ENCODE data around the gene TMEM45A. TPM values are rescaled to one million over a fixed set of nuclear protein-coding genes. Genes with fewer than 3 reads are reported as not detected.
"Not testable (repeated sequence)": the region's sequence is repeated elsewhere in the genome, so short reads cannot be mapped to it uniquely, and the experiment has no call there.

Gene TMEM45A, protein sequence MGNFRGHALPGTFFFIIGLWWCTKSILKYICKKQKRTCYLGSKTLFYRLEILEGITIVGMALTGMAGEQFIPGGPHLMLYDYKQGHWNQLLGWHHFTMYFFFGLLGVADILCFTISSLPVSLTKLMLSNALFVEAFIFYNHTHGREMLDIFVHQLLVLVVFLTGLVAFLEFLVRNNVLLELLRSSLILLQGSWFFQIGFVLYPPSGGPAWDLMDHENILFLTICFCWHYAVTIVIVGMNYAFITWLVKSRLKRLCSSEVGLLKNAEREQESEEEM
- 8.0 TPM for total RNA-seq
- long read RNA-seq, partial matches to known transcripts: 0 of 2 reads
- long read RNA-seq, other reads (novel, unspliced or antisense): 1 of 2 reads

GRCh38 chr3:100492059-100493006 is at the start of gene TMEM45A:
Gene TMEM45A, plus strand, starts transcription at chr3:100492619. Its CDS starts 62,593 bp downstream, at chr3:100555212.
- ATAC-seq: peak; percentile 100
- intact Hi-C loops (cut with DNase I): loop anchor here (5.0 kb wide), 1 partner anchor 90 kb away; the partner anchor contains the start of genes LNP1 and TOMM70
- peak; percentile 97 for DNase-seq (ENCODE audit: missing footprints)

DNA sequence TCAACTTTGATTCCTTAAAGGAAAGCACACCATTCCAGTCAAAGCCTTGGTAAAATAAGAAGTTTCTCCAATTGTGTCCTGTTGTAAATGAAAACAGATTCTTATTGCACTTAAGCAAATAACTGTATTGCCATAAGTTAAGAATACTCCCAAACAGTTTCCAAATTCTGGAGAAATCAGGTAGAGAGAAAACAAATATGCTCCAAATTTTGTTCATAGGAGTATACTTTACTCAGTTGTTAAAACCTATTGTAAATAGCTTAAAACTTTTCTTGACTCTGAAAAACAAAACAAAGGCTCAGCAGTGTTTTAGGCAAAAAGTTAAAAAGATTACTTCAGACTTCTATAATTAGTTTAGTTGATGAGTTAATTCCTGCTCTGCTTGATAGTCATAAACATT is 48.7 kb upstream of the TMEM45A start:
- intact Hi-C loops (cut with DNase I): no loop called here
- DNase-seq (ENCODE audit: missing footprints): no peak
- no peak for ATAC-seq

DNA sequence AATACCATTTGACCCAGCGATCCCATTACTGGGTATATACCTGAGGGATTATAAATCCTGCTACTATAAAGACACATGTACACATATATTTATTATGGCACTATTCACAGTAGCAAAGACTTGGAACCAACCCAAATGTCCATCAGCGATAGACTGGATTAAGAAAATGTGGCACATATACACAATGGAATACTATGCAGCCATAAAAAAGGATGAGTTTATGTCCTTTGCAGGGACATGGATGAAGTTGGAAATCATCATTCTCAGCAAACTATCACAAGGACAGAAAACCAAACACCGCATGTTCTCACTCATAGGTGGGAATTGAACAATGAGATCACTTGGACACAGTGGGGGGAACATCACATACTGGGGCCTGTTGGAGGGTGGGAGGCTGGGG is 45.4 kb upstream of the TMEM45A start:
- not testable (repeated sequence) for ATAC-seq

GRCh38 chr3:100448079-100448478 is 44.3 kb upstream of the TMEM45A start:
- ATAC-seq (no peak), DNase-seq (ENCODE audit: missing footprints) (no peak)
- intact Hi-C loops (cut with DNase I): no loop called here

More for the DNA sequence above, 45.4 kb upstream of the TMEM45A start:
- DNase-seq (ENCODE audit: missing footprints); intact Hi-C loops (cut with DNase I): not testable (repeated sequence)

DNA sequence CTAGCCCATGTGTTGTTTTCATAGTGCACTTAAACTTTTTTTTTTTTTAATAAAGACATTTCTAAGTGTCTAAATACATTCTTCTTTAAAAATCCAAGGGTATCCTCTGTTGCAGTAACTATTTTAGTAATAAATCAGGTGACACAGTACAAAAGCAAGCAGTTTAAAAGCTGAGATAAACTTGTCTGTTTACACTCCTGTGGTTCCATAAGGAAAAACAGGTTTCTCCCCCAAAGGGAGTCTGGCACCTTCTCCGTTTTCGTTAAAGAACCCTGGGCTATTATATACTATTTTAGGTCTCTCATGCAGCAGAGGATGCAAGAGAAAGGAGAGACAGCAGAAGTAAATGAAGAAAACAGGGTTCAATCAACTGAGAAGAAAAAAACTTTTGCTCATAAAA is 43.2 kb upstream of the TMEM45A start:
- intact Hi-C loops (cut with DNase I): no loop called here
- DNase-seq (ENCODE audit: missing footprints) (no peak), ATAC-seq (no peak)

GRCh38 chr3:100454677-100455076 is 37.7 kb upstream of the TMEM45A start:
- no peak for DNase-seq (ENCODE audit: missing footprints)
- ATAC-seq: no peak
- intact Hi-C loops (cut with DNase I): no loop called here

DNA sequence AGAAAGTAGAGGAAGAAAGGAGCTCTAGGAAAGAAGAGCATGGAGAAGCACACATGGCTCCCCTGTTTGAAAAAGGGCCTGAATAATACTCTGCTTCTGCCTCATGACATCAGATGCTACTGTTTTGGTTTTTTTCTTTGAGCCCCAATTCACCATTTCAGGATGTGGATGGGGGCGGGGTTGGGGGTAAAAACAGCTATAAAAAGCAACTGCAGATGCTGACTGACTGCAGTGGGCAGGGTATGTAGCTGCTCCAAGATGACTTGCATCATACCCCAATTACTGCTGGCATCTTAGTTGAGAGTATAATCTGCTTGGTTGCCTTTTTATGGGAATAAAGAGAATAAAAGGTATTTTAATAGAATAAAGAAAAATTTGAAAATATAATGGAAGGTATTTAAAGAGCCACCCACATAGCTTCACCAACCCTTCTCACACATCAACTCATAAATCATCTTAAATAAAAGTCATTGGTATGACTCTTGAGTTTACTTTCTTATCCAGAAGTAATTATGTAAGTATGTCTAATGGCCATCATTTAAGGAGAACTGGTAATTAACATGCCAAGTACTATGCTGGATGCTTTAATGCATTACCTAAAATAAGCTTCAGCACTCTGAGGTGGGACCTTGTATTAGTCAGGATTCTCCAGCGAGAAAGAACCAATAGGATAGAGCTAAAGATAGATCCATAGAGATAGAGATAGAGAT is 36.4 kb upstream of the TMEM45A start:
- intact Hi-C loops (cut with DNase I): no loop called here
- ATAC-seq: no peak
- DNase-seq (ENCODE audit: missing footprints): no peak

- intact Hi-C loops (cut with DNase I): no loop called here
- DNase-seq (ENCODE audit: missing footprints) (no peak), ATAC-seq (no peak)
These were observed 35.7 kb upstream of the TMEM45A start for GRCh38 chr3:100456745-100457144.

- no peak for ATAC-seq
- no peak for DNase-seq (ENCODE audit: missing footprints)
- intact Hi-C loops (cut with DNase I): no loop called here
These were observed 34.6 kb upstream of the TMEM45A start for GRCh38 chr3:100457811-100458210.

DNA sequence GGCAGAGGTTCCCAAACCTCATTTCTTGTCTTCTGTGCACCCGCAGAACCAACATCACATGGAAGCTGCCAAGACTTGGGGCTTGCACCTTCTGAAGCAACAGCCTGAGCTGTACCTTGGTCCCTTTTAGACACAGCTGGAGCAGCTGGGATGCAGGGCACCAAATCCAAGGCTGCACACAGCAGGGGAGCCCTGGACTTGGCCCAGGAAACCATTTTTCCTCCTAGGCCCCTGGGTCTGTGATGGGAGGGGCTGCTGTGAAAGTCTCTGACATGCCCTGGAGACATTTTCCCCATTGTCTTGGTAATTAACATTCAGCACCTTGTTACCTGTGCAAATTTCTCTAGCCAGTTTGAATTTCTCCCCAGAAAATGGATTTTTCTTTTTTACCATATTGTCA is 33.6 kb upstream of the TMEM45A start:
- DNase-seq (ENCODE audit: missing footprints) (no peak), ATAC-seq (no peak)
- intact Hi-C loops (cut with DNase I): no loop called here

DNA sequence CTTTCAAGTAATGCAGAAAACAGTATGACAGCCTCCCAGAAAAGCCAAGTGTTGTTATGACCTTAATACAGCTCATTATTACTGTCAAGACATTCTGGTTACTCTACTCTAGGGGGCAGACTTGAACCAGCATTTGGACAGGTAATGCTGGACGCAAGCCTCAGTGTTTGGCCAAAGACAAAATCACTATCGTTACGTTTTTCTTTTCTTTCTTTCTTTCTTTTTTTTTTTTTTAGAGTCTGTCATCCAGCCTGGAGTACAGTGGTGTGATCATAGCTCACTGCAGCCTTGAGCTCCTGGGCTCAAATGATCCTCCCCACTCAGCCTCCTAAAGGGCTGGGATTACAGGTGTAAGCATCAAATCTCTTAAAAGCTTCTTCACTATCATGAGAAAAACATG is 29.4 kb upstream of the TMEM45A start:
- intact Hi-C loops (cut with DNase I): loop anchor here (1.0 kb wide), 1 partner anchor 128 kb away; no protein-coding TSS in a partner anchor
- peak; percentile 68 for ATAC-seq

DNA sequence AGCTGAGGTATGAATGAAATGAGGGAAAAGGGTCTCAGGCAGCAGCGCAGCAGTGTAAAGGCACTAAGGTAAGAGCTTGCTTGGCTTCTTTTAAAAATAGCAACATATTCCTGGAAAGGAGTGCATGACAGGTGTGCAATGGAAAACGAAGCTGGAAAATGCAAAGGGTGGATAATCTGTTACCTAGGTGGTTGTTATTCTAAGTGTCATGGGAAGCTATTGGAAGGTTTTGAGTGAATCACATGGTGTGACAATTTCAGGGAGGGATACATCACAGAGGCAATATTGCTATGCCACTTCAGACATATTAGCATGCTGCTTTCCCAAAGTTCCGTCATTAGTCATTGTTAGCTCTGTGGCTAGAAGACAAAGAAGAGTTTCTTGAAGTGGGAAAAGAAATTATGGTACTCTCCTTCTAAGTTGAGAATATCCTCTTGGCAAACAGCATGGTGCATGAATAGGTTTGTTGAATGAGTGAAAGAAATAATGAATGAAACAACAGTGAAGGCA is 28.7 kb upstream of the TMEM45A start:
- no peak for DNase-seq (ENCODE audit: missing footprints)
- intact Hi-C loops (cut with DNase I): loop anchor here (1.0 kb wide), 1 partner anchor 128 kb away; no protein-coding TSS in a partner anchor
- ATAC-seq: no peak

More for the DNA sequence above, 29.4 kb upstream of the TMEM45A start:
- DNase-seq (ENCODE audit: missing footprints): no peak

- intact Hi-C loops (cut with DNase I): no loop called here
- DNase-seq (ENCODE audit: missing footprints) (no peak), ATAC-seq (no peak)
These were observed 26.3 kb upstream of the TMEM45A start for GRCh38 chr3:100465892-100466777.

- ATAC-seq (no peak), DNase-seq (ENCODE audit: missing footprints) (no peak)
- intact Hi-C loops (cut with DNase I): no loop called here
These were observed 25.3 kb upstream of the TMEM45A start for GRCh38 chr3:100467133-100467532.

DNA sequence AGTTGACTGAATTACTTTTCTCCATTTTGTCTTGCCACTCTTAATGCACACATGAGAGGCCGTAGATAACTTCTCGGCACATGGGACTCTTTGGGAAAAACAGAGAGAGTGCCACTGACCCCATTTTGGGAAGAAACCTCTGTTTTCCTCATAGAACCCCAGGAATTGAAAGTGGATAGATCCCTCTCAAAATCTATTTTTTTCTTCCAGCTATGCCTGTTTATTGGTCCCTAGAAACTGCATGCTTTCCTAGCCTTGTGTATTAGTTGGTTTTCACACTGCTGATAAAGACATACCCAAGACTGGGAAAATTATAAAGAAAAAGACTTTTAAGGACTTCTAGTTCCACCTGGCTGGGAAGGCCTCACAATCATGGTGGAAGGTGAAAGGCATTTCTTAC is 23.7 kb upstream of the TMEM45A start:
- no peak for ATAC-seq
- intact Hi-C loops (cut with DNase I): no loop called here
- DNase-seq (ENCODE audit: missing footprints): no peak

DNA sequence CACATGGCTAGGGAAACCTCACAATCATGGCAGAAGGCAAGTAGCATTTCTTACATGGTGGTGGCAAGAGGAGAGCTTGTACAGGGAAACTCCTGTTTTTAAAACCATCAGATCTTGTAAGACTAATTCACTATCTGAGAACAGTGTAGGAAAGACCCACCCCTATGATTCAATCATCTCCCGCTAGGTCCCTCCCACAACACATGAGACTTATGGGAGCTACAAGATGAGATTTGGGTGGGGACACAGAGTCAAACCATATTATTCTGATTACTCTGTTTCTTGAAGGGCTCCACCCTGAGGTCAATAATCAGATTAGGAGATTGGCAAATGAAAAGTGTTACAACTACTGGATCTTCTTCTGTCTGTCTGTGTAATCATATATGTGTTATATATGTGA is 21.5 kb upstream of the TMEM45A start:
- no peak for DNase-seq (ENCODE audit: missing footprints)
- intact Hi-C loops (cut with DNase I): no loop called here
- no peak for ATAC-seq

DNA sequence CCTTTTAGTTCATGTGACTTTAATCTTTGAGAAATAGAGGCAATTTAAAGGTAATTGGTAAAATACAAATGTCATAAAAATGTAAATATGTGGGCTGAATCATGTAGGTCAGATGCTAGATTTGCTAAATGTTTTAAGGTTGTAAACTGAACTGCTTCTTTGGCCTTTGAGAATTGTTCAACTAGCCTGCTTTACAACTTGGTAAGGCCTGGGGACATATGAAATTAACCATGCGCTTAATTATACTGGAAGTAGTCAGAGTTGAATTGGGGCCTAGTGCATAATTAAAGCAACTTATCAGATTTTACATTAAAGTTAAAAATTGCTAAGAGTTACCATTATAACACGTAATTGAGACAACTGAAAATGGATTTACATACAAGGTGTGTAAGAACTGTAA is 21.0 kb upstream of the TMEM45A start:
- no peak for ATAC-seq
- intact Hi-C loops (cut with DNase I): no loop called here

GRCh38 chr3:100477851-100478360 is 14.5 kb upstream of the TMEM45A start:
- intact Hi-C loops (cut with DNase I); ATAC-seq; DNase-seq (ENCODE audit: missing footprints): not testable (repeated sequence)

More for the DNA sequence above, 21.0 kb upstream of the TMEM45A start:
- DNase-seq (ENCODE audit: missing footprints): no peak
